GM12878 (cell line): ENCODE measurements around the gene CHRM4.

Experiments
- CREM ChIP-seq: IDR thresholded peaks from 2 replicates; pipeline ENCODE4 v1.6.1; 2014; ENCODE audit warnings: antibody characterized with exemption, low read depth
- ETV6 ChIP-seq, 2 experiments: fragments of 450-650 bp in 1 of 2; IDR thresholded peaks in 1 of 2; conservative IDR thresholded peaks in 1 of 2; 2 replicates each; pipeline ENCODE4 v1.6.1; 2014; ENCODE audit warnings: antibody characterized with exemption in 1 of 2, borderline replicate concordance in 1 of 2, low read depth in 1 of 2, mild to moderate bottlenecking in 1 of 2, moderate library complexity in 1 of 2
- IRF4 ChIP-seq: IDR thresholded peaks from 2 replicates; pipeline ENCODE4 v1.6.1; 2011; ENCODE audit warnings: low read depth, low read length
- POLR2A ChIP-seq: IDR thresholded peaks from 2 replicates; pipeline ENCODE4 v1.6.1; 2011; ENCODE audit warnings: low read depth, mild to moderate bottlenecking, low read length
- RAD21 ChIP-seq: IDR thresholded peaks from 2 replicates; pipeline ENCODE4 v1.6.1; 2011; ENCODE audit warnings: mild to moderate bottlenecking, low read depth, low read length, moderate library complexity; ENCODE audit not compliant: insufficient read depth
- RFX5 ChIP-seq: IDR thresholded peaks from 2 replicates; pipeline ENCODE4 v1.6.1; 2011; ENCODE audit warnings: low read depth, low read length, improper control_type of control experiment
- SRF ChIP-seq, 2 experiments: IDR thresholded peaks; 2 replicates each; pipeline ENCODE4 v1.6.1; 2011; ENCODE audit warnings: low read depth in 2 of 2, low read length in 2 of 2, mild to moderate bottlenecking in 1 of 2, moderate library complexity in 1 of 2
- TF ChIP-seq, protein P1 (sequence below): IDR thresholded peaks from 2 replicates; pipeline ENCODE4 v1.6.1; 2012; ENCODE audit warnings: low read depth, low read length, improper control_type of control experiment
- TF ChIP-seq, protein P2 (sequence below): IDR thresholded peaks from 2 replicates; pipeline ENCODE4 v1.6.1; 2012; ENCODE audit warnings: low read depth, low read length, improper control_type of control experiment
- TF ChIP-seq, protein P3 (sequence below): fragments of 450-650 bp; IDR thresholded peaks from 2 replicates; pipeline ENCODE4 v1.6.1; 2016; ENCODE audit warnings: mild to moderate bottlenecking, moderate library complexity, borderline replicate concordance
- TF ChIP-seq, protein P4 (sequence below), 3 experiments: IDR thresholded peaks in 2 of 3; conservative IDR thresholded peaks in 1 of 3; 2 replicates each; pipeline ENCODE4 v1.5.1; 2011; ENCODE audit warnings: low read depth in 3 of 3, low read length in 3 of 3, mild to moderate bottlenecking in 3 of 3, control low read depth in 2 of 3, moderate library complexity in 2 of 3, inconsistent platforms in 1 of 3, mixed read lengths in 1 of 3; ENCODE audit not compliant: control insufficient read depth in 2 of 3, insufficient read depth in 1 of 3; ENCODE audit errors: extremely low read depth in 1 of 3

DNA sequence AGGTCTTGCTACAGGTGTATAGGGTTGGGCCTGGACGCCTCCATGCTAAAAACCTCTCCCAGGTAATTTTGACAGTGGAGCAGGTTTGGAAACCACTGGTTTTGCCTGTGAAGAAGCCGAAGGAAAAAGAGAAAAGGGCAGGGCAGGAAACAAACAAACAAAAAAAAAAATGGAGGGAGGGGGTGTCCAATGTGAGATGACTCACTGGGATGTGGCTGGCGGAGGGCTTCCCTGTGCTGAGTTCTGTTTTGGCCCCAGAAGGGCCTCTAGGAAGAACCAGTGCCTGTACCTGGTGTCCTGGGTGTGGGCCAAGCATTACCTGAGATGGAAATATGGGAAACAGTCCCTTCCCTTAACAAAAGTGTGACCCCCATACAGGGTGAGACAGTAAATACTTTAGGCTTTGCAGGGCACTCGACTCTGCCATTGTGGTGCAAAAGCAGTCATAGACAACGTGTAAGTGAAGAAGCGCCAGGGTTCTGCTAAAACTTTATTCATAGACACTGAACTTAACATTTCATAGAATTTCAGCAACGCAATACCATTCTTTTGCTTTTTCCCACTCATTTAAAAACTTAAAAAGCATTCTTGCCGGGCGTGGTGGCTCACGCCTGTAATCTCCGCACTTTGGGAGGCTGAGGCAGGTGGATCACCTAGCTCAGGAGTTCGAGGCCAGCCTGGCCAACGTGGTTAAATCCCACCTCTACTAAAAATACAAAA, 53.8 kb downstream of the CHRM4 start:
- no peak for TF ChIP-seq CREM
- TF ChIP-seq RFX5, result no peak
- no peak for TF ChIP-seq POLR2A
- TF ChIP-seq, protein P1, sequence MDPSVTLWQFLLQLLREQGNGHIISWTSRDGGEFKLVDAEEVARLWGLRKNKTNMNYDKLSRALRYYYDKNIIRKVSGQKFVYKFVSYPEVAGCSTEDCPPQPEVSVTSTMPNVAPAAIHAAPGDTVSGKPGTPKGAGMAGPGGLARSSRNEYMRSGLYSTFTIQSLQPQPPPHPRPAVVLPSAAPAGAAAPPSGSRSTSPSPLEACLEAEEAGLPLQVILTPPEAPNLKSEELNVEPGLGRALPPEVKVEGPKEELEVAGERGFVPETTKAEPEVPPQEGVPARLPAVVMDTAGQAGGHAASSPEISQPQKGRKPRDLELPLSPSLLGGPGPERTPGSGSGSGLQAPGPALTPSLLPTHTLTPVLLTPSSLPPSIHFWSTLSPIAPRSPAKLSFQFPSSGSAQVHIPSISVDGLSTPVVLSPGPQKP, result no peak
- TF ChIP-seq ETV6 (conservative IDR thresholded peaks at IDR 0.05 in 1 of 2, IDR thresholded peaks at IDR 0.05 in 1 of 2; ENCODE audit: borderline replicate concordance in 1 of 2, low read depth in 1 of 2), result no peak
- TF ChIP-seq, protein P2, sequence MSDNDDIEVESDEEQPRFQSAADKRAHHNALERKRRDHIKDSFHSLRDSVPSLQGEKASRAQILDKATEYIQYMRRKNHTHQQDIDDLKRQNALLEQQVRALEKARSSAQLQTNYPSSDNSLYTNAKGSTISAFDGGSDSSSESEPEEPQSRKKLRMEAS, result no peak
- no peak for TF ChIP-seq IRF4
- no peak for TF ChIP-seq RAD21
- TF ChIP-seq, protein P3, sequence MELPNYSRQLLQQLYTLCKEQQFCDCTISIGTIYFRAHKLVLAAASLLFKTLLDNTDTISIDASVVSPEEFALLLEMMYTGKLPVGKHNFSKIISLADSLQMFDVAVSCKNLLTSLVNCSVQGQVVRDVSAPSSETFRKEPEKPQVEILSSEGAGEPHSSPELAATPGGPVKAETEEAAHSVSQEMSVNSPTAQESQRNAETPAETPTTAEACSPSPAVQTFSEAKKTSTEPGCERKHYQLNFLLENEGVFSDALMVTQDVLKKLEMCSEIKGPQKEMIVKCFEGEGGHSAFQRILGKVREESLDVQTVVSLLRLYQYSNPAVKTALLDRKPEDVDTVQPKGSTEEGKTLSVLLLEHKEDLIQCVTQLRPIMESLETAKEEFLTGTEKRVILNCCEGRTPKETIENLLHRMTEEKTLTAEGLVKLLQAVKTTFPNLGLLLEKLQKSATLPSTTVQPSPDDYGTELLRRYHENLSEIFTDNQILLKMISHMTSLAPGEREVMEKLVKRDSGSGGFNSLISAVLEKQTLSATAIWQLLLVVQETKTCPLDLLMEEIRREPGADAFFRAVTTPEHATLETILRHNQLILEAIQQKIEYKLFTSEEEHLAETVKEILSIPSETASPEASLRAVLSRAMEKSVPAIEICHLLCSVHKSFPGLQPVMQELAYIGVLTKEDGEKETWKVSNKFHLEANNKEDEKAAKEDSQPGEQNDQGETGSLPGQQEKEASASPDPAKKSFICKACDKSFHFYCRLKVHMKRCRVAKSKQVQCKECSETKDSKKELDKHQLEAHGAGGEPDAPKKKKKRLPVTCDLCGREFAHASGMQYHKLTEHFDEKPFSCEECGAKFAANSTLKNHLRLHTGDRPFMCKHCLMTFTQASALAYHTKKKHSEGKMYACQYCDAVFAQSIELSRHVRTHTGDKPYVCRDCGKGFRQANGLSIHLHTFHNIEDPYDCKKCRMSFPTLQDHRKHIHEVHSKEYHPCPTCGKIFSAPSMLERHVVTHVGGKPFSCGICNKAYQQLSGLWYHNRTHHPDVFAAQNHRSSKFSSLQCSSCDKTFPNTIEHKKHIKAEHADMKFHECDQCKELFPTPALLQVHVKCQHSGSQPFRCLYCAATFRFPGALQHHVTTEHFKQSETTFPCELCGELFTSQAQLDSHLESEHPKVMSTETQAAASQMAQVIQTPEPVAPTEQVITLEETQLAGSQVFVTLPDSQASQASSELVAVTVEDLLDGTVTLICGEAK, result no peak
- TF ChIP-seq, protein P4, sequence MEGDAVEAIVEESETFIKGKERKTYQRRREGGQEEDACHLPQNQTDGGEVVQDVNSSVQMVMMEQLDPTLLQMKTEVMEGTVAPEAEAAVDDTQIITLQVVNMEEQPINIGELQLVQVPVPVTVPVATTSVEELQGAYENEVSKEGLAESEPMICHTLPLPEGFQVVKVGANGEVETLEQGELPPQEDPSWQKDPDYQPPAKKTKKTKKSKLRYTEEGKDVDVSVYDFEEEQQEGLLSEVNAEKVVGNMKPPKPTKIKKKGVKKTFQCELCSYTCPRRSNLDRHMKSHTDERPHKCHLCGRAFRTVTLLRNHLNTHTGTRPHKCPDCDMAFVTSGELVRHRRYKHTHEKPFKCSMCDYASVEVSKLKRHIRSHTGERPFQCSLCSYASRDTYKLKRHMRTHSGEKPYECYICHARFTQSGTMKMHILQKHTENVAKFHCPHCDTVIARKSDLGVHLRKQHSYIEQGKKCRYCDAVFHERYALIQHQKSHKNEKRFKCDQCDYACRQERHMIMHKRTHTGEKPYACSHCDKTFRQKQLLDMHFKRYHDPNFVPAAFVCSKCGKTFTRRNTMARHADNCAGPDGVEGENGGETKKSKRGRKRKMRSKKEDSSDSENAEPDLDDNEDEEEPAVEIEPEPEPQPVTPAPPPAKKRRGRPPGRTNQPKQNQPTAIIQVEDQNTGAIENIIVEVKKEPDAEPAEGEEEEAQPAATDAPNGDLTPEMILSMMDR (IDR thresholded peaks at IDR 0.05 in 2 of 3, conservative IDR thresholded peaks at IDR 0.05 in 1 of 3; ENCODE audit: control insufficient read depth in 2 of 3, extremely low read depth in 1 of 3, insufficient read depth in 1 of 3, low read depth in 3 of 3, low read length in 3 of 3), result no peak
- no peak for TF ChIP-seq SRF (IDR thresholded peaks at IDR 0.05; ENCODE audit: low read depth in 2 of 2, low read length in 2 of 2)
